ENCODE data around the gene CEP350.
"Not testable (repeated sequence)": the region's sequence is repeated elsewhere in the genome, so short reads cannot be mapped to it uniquely, and the experiment has no call there.

The CEP350 gene

DNA sequence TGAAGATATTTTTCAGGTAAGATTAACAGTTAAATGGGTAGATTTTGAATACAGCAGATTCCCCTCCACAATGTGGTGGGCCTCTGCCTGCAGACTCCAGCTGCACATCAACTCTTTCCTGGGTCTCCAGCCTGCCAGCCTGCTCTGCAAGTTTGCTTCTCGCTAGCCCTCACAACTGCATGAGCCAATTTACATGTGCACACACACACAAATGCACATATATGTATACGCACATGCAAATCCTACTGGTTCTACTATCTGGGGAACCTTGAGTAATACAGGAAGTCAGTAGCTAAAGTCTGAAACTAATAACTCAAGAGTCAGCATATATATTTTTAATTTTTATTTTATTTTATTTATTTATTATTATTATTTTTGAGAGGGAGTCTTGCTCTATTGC is 165.2 kb downstream of the CEP350 start:
- DNase-seq, result no peak

DNA sequence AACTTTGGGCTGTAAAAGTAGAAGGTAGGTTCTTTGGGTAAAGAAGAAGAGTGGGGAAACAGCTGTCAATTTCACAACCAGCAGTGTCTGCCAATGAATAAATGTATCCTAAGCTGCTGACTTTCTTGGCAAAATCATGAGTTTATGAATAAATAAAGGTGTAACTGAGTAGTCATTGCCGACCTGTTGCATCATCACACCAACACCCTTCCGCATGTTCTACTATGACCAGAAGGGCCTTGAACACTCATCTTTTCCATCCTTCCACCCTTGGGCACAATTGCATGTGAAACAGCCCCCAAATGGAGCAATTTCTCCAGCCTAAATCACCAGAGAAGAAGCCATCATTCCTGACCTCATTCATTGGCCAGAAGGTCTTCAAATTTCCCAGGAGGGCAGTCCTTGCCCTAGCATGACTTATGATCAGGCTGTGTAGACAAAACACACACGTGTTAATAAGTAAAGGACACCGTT is 168.9 kb downstream of the CEP350 start:
- DNase-seq, result no peak

DNA sequence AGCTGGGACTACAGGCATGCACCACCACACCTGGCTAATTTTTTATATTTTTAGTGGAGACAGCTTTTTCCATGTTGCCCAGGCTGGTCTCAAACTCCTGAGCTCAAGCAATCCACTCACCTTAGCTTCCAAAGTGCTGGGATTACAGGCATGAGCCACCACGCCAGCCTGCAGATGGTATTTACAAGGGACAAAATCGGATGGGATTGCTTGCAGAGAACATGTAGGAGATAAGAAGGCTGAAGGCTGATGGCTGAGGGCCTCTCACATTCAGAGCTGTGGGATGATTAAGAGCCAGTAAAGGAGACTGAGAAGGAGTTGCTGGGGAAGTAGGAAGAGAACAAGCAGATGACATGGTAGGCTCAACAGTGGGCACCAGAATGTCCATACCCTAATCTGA is 176.0 kb downstream of the CEP350 start:
- no peak for DNase-seq

DNA sequence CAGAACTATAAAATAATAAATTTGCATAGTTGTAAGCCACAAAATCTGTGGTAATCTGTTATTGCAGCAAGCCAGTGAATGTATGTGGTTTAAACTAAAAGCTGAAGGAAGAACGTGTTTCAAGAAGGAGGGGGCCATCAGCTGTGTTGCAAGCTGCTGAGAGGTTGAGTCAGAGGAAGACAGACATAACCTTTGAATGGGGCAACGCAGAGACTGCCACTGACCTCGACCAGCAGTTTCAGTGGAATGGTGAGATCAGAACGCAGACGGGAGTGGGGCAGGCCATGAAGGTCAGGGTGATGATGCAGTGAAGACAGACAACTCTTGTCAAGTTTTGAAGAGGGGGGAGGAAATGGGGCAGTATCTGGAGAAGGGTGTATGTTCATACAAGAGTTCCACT is 176.9 kb downstream of the CEP350 start:
- DNase-seq, result no peak

DNA sequence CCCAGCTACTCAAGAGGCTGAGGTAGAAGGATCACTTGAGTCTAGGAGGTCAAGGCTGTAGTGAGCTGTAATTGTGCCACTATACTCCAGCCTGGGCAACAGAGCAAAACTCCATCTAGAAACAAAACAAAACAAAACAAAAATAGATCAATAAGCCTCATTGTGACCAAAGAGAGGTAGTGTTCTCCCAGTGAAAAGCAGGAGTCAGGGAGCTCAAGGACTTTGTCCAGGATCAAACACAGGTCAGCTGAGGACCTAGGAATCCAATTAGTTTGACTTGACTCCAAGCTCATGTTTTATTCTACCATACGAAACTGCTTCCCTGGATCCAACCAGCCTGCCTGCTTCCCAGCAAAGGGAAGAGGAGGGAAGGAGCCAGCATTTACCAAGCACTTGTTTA is 178.6 kb downstream of the CEP350 start:
- no peak for DNase-seq

DNA sequence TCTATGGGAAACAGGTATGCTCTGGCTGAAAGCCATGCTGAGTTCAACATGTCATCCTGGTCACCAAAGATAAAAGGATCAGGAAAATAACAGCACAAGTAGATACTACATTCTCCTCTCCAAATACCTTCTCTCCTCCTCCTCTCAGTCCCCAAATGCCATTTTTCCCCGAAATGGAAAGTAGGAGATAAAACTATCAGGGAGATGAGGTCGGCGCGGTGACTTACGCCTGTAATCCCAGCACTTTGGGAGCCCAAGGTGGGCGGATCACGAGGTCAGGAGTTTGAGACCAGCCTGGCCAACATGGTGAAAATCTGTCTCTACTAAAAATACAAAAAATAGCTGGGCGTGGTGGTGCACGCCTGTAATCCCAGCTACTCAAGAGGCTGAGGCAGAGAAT is 179.1 kb downstream of the CEP350 start:
- DNase-seq, result not testable (repeated sequence)

DNA sequence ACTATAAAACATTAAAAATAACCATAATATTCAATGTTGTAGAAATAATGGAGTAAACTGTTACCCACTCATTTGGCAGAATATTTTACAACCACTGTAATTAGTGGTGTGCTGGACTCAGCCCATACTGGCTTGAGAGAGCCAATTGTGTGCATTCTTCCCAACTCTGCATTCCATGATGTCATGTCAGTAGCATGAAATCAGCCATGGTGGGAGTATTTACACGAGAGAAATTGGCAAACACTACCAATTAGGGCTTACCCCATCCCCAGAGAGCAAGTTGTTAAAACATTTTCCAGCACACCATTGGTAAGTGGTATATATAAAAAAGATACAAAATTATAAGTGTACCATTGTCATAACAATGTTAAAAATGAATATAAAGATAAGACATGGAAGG is 180.9 kb downstream of the CEP350 start:
- no peak for DNase-seq

DNA sequence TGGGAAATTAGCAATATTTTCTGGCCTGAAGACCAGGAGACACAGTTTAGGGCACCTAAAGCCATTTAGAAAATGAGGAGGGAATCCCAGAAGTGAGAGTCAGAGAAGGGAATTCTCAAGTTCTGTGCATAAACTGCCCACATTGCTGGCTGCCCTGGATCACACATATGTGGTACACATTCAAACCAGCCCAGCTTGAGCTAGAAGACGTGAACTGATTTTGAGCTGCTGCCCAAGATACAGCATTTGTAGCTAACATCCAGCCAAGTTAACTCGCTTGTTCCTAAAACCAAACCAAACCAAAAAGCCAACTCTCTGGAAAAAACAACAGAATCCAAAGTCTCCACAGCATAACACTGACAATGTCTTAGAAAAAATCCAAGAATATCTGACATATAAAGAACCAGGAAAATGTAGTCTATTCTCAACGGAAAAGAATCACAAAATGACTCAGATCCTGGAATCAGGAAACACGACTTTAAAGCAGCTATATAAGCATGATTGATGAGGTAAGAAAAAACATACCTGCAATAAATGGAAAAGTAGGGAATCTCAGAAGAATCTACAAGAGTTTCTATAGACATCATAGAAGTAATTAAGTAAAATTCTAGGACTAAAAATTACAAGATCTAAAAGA is 181.8 kb downstream of the CEP350 start:
- DNase-seq, result no peak

DNA sequence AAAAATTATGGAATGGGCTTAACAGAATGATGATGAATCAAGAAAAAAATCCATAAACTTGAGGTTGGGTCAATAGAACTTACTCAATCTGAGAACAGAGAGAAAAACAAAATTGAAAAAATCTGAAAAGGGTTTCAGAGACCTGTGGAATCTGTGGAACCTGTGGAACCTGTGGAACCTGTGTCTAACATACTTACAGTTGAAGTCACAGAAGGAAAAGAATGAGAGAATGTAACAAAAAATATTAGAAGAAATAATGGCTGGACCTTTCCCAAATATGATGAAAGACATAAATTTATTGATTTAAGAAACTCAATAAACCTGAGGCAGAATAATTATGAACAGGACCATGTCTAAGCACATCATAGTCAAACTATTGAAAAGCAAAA is 182.4 kb downstream of the CEP350 start:
- no peak for DNase-seq

DNA sequence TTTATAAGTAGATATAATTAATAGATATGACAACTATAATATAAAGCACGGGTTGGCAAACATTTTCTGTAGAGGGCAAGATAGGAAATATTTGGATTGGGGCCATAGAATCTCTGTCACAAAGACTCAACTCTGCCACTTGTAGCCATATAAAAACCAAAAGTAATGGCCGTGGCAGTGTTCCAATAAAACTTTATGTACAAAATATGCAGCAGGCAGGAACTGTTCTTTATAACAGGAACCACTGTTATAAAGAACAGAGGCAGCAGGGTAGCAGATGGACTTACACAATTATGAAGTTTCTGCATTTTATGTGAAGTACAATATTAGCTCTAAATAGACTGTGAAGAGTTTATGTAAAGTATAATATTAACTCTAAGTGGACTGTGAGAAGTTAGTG is 183.2 kb downstream of the CEP350 start:
- DNase-seq, result no peak

DNA sequence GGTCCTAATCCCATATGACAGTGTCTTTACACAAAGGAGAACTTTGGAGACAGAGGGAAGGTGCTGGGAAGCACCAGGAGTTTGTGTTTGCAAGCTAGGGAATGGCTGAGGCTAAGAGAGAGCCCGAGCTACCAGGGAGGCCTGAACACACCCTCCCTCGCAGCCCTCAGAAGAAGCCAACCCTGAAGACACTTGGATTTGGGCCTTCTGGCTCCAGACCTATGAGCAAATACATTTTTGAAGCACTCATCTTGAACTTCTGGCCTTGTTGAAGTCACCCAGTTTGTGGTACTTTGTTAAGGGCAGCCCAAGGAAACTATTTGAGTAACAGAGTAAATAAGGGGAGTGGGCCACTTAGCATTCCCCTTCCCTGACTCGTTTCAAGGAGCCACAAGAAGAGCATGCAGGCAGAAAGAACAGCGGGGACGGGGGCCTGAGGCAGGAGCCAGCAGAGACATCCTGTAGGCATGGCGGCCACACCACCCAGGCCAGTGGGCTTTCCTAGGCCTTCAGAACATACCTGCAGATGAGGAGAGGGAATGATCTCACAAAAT is 186.8 kb downstream of the CEP350 start:
- no peak for DNase-seq

DNA sequence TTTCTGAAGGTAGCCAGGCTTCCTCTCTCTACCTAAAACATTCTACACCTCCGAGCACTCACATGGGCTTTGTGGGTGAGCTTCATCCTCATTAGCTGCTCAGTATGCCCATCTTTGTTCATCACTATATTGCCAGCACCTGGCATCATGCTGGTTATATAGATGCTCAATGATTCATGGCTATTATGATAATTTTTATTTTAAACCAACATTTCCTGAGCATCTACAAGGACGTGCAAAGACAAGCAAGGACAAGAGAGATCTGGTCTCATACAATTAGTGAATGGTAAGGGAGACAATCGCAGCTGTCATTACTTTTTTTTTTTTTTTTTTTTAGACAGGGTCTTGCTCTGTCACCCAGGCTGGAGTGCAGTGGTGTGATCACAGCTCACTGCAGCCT is 188.7 kb downstream of the CEP350 start:
- no peak for DNase-seq

DNA sequence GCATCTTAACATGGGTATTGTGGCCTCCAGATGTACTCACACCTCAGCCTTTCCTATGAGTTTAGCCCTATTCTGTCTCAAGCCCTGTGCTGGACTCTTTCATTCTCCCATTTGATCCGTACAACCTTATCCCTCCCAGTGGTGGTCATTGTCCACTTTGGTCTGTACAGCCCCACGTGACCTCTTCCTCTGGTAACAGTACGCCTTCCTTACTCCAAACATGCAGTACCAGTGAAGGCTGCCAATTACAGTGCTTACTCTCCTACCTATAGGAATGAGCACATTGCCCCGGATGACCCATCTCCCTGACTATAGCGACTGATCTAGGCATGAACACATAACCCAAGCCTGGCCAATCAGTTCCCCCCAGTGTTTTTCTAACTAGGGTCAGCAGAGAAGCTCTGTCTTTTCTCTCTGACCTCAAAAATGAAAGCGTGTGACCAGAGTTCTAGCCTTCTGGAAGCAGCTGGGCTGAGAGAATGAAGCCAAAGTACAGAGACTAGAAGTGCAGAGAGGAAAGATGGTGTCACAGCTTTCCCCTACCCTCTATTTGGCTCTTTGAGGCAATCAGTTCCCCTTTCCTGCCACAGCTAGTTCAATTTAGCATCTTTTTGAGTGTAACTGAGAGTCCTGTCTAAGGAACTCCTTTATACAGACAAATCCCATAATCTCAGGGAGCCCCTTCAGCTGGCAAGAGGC is 190.2 kb downstream of the CEP350 start:
- no peak for DNase-seq

DNA sequence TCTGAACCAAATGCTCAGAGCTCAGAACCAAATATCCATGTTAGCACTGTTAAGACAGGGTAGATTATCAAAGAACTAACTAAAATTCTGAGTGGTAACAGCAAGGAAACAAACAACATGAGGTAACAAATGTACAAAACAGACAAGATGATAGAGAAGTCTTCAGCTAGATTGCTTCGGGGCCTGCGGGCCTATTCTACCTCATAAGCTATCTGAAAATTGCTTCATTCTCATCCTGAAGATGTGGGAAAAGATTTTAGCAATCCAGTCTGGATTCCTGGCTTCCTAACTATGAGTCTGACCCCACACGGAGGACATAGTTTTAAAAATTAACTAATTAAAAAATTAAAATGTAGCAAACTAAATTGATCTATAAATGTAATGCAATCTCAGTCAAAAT is 190.8 kb downstream of the CEP350 start:
- no peak for DNase-seq

DNA sequence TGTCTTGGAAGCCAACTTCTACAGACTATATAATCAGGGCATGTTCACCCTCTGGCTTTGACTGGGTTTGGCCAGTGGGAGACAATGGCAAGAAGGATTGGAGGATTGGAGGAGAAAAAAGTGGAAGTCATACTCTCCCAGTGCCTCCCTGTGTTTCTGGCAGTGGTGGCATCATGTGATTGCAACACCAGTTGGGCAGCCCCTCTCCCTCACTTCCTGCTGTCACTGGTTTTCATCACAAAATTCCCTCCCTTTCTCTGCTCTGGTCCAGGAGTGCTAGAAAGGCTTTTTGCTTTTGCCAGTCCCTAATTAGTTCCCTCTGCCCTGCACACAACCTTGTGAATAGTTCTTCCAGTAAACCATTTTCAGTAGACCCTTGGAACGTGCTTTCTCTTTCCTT is 196.4 kb downstream of the CEP350 start:
- DNase-seq, result no peak

DNA sequence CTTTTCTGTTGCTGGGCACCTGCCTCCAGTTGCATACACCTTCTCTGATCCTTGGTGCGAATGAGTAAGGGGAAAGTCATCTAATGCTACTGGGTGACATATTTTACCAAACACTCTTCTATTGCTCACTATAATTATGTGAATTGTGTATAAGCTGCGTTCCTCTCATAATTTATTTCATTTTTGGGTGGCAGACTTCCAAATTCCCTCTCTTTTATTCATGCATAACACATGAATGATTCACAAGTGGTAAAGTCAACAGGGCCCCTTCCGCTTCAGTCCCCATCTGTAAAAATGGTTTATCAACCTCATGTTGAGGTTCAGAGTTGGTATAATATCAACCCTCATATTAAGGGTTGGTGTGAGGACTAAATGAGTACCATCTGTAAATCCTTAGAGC is 196.9 kb downstream of the CEP350 start:
- no peak for DNase-seq

DNA sequence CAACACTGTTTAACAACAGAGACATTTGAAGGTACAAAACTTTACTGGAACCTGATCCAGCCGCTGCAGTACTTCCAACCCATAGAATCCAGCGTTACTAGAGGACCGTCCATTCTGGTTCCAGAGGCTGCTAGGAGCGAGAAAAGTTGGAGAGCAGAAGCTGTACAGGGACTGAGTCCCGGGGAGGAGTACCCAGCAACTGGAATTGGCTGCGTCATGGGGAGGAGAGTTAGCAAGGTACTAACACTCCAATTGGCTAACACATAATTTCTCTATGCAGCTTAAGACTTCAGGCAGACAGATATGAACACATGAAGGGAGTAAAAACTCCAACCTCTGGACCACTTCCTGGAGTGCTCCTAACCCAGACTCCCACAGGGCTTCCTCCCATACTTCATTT is 198.0 kb downstream of the CEP350 start:
- no peak for DNase-seq

DNA sequence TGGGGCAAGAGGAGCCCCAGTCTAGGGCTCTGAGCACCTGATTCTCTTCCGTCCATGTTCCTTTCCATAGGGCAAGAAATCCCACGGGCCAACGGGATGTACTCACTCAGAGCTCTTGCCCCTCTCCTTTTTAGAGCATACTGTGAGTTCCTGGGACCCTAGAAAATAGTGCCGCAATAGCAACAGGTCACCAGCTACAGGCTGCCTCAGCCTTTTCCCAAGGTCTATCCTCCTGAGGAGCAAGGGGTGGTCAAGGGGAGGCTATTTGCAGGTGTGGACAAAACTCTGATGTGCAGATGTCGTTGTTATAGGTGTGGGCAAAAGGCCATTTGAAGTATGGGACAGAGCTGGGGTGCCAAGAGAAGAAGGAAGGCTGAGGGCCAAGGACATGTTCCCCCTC is 198.4 kb downstream of the CEP350 start:
- no peak for DNase-seq

DNA sequence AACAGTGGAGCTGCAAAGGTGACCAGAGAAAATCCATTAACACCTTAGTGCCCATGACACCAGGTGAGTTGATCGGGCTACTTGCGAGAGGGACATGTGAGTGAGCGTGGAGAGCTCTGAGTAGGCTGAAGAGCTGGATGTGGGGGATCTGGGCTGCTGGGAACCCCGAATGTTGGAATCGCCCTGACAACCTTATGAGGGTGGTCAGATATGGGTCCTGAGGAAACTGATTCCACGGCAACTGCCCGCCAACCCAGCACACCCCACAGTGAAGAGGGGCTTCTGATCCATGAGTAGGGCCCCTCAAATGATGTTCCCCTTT is 199.4 kb downstream of the CEP350 start:
- DNase-seq, result no peak

DNA sequence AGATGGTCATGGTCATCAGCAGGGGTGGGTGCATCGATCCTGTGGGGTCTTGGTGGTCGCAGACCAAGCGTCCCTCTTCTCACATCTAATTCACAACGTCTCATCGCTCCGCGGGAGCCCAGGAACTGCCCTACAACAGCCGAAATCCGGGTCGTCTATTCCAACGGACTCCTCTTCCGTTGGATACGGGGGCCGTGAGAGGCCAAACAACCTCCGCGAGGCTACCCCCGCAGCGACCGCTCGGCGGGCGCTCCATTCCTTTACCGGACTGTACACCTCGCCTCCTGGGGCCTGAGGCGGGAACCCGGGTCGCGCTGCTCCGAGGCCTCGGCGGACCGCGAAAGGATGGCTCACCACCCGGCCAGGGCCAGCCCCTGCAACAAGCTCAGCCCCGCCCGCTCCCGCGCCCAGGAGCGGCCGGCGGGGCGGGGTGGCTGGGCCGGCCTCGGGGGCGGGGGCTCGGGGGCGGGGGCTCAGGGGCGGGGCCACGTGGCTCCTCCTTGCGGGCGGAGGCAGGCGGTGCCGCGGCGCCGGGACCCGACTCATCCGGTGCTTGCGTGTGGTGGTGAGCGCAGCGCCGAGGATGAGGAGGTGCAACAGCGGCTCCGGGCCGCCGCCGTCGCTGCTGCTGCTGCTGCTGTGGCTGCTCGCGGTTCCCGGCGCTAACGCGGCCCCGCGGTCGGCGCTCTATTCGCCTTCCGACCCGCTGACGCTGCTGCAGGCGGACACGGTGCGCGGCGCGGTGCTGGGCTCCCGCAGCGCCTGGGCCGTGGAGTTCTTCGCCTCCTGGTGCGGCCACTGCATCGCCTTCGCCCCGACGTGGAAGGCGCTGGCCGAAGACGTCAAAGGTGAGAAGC is 199.9 kb downstream of the CEP350 start, which contains the start of gene QSOX1:
Gene QSOX1 (plus strand): TSS at position 545 of the 857 bp plus-strand sequence. CDS start 39 bp downstream, at position 584.
- DNase-seq, result peak; percentile 32 to 98 (median 91)

DNA sequence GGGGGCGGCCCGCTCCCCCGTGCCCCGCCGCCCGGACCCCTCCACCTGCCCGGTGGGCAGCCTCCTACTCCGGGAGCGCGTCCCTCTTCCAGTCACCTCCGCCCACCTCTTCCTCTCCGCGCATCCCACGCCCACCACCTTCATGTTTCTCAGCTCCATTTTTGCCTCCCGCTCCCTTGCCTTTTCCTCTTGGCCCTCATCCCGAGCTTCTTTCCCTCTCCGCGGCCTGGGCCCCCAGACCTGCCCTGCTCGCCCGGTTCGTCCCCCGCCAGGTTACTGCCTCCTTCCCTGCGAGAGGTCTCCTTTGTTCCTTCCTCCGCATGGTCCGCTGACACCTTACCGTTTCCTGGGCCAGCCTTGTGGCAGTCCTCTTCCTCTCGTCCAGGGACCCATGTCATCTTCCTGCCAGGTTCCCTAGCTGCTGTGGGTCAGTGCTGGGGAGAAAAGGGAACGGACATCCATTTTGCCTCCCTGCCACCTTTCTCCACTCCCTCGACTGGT is 200.6 kb downstream of the CEP350 start:
- DNase-seq, result peak in 4 of 14 donors; percentile 28 to 53 (median 36)

DNA sequence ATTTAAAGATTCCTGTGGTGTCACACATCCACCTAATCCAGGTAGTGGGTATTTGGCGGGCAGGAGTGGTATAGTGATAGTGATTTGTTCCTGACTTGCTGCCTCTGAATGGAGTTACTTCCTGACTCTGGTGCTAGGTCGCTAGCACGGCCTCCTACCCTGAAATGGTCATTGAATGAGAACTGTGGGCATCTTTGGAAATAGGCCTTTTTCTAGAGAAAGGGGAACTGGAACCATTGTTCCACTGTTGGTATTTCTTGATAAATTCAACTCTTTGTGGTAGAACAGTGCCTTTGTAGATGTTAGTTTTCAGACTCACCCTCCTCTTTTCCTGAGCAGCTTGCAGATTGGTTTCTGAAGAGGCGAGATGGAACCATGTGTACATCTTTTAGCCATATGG is 201.6 kb downstream of the CEP350 start:
- peak in 1 of 14 donors; percentile 10 for DNase-seq

DNA sequence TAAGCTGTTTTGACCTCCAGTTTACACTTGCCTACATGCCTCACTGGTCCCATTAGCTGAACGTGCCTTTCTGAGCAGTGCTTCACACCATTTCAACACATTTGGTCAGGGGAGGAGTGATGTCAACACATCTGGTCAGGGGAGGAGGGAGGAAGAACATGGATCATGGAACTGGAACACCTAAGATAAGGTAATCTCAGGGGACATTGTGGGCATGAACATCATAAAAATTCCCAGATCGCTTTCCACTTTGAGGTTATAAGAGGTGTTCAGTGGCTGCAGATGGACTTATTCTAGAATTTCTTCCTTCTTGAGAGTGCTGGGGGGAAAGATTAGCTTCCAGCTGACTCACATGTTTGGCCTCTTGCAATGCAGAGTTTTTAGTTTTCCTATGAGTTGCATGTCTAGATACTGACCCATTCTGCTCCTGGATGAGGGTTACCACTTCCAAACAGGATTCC is 202.1 kb downstream of the CEP350 start:
- no peak for DNase-seq
